ENCODE data around the gene CNTN4.

DNA sequence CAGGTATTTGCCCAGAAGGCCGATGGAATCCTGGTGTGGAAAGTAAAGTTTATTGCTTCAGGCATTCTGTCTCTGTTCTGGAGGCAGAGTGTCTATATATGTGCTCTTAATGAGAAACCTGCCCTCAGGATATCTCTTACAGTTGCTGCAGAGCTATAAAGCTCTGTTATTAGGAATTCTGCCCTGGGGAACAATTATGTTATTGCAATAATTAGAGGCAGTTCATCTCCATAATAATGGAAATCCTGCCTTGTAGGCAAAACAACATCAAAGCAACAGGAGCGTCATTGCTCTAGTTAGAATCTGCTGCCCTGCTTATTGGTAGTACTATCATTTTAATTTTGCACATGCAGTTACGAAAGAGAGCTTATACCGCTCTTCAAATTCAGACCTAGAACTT is 835.9 kb downstream of the CNTN4 start:
- TF ChIP-seq, protein P1, sequence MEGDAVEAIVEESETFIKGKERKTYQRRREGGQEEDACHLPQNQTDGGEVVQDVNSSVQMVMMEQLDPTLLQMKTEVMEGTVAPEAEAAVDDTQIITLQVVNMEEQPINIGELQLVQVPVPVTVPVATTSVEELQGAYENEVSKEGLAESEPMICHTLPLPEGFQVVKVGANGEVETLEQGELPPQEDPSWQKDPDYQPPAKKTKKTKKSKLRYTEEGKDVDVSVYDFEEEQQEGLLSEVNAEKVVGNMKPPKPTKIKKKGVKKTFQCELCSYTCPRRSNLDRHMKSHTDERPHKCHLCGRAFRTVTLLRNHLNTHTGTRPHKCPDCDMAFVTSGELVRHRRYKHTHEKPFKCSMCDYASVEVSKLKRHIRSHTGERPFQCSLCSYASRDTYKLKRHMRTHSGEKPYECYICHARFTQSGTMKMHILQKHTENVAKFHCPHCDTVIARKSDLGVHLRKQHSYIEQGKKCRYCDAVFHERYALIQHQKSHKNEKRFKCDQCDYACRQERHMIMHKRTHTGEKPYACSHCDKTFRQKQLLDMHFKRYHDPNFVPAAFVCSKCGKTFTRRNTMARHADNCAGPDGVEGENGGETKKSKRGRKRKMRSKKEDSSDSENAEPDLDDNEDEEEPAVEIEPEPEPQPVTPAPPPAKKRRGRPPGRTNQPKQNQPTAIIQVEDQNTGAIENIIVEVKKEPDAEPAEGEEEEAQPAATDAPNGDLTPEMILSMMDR (IDR thresholded peaks at IDR 0.05): no peak
- no peak for TF ChIP-seq POLR2A (IDR thresholded peaks at IDR 0.05)

Data from vagina (tissue), 2 donors.